Activated CD4-positive, alpha-beta T cell treated with anti-CD3 and anti-CD28 coated beads for 1 hour (primary cell): ENCODE data around the gene BDKRB2.

Source experiments
- DNase-seq: peaks from one replicate; pipeline ENCODE4 v3.0.0-alpha.2; 2020

The BDKRB2 gene

GRCh38 chr14:96256407-96256806 is 51.8 kb downstream of the BDKRB2 start:
- DNase-seq: no peak

DNA sequence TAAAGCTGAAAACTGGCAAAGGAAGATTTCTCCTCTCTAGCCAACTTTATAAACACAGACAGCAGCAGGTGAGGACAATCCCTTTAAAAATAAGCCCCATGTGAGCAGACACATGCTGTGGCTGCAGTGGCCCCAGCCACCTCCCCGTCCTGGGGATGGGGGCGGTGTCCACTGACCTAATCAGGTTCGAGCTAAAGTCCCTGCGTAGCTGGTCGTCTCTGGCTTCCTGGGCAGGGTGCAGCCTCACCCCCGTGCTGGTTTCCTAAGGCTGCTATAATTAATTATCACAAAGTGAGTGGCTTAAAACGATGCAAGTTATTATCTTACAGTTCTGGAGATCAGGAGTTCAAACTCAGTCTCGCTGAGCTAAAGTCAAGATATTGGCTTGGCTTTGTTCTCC is 52.4 kb downstream of the BDKRB2 start:
- no peak for DNase-seq

- no peak for DNase-seq
Measured at GRCh38 chr14:96257900-96258299, 53.3 kb downstream of the BDKRB2 start.

GRCh38 chr14:96260341-96260821 is 55.7 kb downstream of the BDKRB2 start:
- no peak for DNase-seq

GRCh38 chr14:96261053-96261452 is 56.4 kb downstream of the BDKRB2 start:
- no peak for DNase-seq

DNA sequence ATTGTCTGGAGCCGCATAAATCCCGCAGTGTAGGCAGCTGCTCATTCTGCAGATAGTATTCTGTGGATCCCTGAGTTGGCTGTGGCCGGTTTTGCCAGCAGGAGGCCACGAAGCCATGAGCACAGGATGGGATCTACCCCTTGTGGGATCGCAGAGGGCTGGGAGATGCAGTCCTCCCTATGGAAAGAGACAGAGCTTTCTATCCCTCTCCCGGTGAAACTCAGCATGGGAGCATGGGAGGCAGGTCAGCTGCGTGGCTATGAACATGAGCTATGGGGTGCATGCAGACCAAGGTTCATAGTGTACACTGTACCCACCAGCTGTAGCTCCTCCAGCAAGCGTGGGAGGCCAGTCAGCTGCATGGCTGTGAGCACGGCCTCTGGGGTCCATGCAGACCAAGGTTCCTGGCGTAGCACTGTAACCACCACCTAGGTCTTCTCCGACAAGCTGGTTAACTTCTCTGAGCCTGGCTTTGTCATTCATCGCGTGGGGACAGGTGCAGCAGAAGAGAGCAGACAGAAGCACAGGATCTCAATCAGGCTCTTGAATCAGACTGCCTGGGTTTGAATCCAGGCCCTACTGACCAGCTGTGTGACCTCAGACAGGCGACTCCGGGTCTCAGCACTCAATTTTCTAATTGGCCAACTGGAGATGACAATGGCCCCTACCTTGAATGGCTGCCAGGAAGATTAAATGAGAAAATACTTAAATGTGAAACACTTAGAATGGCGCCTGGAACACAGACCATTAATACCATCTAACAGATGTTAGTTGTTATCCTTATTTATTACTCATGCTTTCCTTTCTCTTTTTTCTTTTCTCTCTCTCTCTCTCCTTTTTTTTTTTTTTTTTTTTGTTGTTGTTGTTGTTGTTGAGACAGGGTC is 57.4 kb downstream of the BDKRB2 start:
- no peak for DNase-seq

DNA sequence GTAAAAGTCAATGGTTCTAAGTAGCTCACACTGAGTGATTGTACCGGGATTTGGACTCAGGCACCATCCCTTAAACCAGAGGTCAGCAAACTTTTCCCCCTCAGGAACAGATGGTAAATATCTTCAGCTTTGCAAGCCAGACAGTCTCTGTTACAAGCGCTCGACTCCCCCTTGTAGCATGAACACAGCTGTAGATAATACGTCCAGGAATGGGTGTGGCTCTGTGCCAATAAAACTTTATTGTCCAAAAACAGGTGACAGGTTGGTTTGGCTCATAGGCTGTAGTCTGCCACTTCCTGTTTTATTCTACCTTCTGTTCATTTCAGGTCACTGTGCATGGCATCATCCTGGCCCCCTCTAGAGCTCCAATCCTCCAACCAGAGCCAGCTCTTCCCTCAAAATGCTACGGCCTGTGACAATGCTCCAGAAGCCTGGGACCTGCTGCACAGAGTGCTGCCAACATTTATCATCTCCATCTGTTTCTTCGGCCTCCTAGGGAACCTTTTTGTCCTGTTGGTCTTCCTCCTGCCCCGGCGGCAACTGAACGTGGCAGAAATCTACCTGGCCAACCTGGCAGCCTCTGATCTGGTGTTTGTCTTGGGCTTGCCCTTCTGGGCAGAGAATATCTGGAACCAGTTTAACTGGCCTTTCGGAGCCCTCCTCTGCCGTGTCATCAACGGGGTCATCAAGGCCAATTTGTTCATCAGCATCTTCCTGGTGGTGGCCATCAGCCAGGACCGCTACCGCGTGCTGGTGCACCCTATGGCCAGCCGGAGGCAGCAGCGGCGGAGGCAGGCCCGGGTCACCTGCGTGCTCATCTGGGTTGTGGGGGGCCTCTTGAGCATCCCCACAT is 58.9 kb downstream of the BDKRB2 start:
- DNase-seq: no peak

- no peak for DNase-seq
Measured at GRCh38 chr14:96264200-96264553, 59.5 kb downstream of the BDKRB2 start.

DNA sequence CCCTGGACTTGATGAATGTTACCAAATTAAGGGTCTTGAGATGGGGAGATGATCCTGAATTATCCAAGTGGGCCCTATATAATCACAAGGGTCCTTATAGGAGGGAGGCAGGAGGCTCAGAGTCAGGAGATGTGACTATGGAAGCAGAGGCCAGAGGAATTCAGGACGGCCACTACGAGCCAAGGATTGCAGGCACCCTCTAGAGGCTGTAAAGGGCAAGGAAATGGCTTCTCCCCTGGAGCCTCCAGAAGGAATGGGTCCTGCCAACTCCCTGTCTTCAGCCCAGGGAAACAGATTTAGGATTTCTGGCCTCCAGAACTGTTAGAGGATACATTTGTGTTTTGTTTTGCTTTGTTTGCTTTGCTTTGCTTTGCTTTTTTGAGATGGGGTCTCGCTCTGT is 60.2 kb downstream of the BDKRB2 start:
- DNase-seq: no peak

- no peak for DNase-seq
Measured at GRCh38 chr14:96265383-96266095, 60.9 kb downstream of the BDKRB2 start.

DNA sequence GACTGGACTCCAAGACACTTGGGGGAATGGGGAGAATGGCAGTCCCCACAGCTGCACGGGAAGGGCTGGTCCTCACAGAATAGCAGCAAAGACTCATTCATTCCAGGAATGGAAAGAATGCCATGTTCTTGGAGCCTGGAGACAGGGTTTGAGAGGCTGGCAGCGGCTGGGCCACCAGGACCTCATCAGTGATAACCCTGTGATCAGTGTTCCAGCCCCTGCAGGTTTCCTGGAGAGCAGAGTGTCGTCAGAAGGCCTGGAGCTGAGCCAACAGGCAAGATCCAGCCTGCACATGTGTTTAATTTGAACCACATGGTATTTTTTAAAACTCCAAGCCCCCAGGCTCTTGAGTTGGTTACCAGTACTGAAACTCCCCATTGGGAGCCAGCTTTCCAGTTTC is 62.7 kb downstream of the BDKRB2 start:
- no peak for DNase-seq

GRCh38 chr14:96267916-96268315 is 63.3 kb downstream of the BDKRB2 start:
- no peak for DNase-seq

- no peak for DNase-seq
Measured at GRCh38 chr14:96268431-96269358, 64.1 kb downstream of the BDKRB2 start.

GRCh38 chr14:96269359-96269710 is 64.7 kb downstream of the BDKRB2 start:
- no peak for DNase-seq

DNA sequence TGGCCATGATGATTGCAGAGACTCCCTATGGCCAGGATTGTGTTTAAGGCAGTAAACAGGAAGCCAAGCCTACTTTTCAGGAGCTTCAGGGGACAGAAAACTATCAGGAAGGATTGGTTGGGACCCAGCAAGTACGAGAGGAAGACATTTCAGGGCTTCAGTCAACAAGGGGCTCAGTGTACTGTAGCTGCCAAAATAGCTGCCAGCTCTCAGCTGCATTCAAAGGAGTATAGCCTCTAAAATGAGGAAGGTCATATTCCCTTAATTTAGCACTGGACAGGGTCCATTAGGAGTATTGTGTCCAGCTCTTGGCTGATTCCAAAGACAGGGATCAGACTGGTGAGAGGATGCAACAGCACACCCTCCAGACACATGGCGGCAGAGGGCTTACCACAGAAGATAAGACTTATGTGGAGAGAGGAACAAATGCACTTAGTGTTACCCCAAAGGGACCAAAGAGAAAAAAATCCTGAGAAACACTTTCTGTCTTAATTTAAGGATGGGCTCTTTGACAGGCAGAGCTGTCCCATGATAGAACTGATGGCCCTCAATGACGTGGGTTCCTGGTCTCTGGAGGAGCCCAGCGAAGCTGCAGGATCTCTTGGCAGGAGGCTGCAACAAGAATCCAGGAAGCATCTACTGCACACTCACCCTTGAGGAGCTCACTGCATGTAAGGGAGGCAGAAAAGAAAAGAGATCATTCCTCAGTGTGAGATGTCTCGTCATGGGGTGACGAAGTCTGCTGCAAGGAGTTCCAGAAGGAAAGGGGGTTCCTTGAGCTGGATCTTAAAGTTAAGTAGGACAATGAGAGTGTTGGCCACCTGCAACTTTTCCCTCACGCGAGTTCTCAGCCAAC is 66.2 kb downstream of the BDKRB2 start:
- no peak for DNase-seq

GRCh38 chr14:96271421-96271762 is 66.8 kb downstream of the BDKRB2 start:
- no peak for DNase-seq

GRCh38 chr14:96272777-96273473 is 68.3 kb downstream of the BDKRB2 start:
- DNase-seq: no peak

DNA sequence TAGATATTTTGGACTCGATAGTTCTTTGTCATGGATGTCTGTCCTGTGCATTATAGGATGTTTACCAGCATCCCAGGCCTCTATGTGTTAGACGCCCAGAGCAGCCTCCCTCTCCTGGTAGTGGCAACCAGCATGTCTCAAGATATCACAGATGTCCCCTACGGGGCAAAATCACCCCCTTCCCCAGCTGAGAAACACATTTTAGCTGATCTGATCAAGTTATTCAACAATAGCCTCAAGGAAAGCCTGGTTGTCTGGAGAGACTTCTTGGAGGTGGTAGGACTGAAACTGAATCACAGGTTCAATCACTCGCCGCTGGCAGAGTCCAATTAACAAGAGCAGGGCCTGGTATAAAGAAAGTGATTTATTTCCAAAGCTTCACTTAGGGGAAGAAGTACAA is 69.0 kb downstream of the BDKRB2 start:
- DNase-seq: no peak

GRCh38 chr14:96274122-96274521 is 69.5 kb downstream of the BDKRB2 start:
- DNase-seq: no peak

DNA sequence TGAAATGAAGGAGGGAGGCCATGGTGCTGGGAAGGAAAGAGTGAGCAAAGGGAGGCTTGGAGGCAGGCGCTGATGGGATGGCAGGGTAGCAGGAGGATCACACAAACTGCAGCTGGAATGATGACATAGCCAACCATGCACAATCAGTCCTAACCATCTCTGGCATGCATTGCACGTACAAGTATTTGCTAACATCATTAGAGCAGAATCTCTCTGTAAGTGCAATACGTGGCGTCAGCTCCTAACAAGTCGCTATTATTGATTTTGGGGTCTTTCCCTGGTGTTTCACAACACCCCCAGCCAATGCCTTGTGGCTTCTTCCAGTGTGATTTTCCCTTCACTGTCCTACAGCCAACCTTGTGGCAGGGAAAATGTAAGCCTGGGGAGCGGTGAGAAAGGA is 69.9 kb downstream of the BDKRB2 start:
- no peak for DNase-seq
